ENCODE measurements around the gene PFKFB2. TPM values are rescaled to one million over a fixed set of nuclear protein-coding genes. Genes with fewer than 3 reads are reported as not detected.

The PFKFB2 gene
- total RNA-seq, 1 experiment from 2014 or later: 35.6 TPM

DNA sequence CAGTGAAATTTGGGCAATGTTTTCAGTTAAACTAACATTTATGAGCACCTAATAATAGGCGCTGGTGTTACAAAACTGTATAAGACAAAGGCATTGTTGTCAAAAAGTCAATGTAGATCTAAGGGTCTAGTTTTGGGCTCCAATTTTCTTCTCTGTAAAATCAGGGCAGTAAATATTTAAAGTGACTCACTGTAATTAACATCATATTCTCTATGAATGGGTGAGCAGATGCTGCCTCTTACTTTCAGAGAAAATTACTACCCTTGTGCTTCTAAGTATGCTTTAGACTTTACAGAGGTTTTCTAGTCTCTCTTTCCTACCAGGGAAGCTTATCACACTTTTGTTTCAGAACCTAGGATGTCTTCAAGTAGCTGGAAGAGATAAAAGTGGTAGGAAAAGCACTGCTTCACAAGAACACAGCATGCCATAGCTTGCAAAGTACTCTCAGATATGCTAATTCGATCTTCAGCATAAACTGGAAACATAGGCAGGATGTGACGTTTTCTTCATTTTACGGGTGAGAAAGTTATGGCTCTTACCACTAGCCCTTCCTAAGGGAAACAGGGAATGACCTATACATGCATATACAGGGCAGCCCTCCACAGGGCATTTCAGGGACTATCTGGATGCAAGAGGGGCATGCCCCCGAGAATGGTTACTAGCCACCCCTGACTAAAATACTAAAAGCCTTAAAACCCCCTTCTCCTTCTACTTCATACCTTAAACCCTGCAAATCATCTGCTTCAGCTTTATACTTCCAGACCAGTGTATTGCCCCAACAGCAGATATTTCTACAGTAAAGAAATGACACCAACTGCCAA, 23.2 kb upstream of the PFKFB2 start:
- Histone ChIP-seq H3K27ac (ENCODE audit: low read length) (no peak overlapping the region), H3K36me3 (ENCODE audit: control insufficient read depth, insufficient read depth, low read length) (no peaks in the 10 kb centered on the region), H3K9me3 (ENCODE audit: control insufficient read depth, insufficient read depth, low read depth, low read length) (no peaks in the 10 kb centered on the region), H3K4me1 (ENCODE audit: control insufficient read depth, insufficient read depth, low read length) (no peaks in the 10 kb centered on the region), H3K4me3 (ENCODE audit: low read depth in 2 of 2, low read length in 2 of 2) (no peak overlapping the region), H3K27me3 (ENCODE audit: control insufficient read depth, insufficient read depth, low read length) (peaks cover 28% of the 10 kb centered on the region)
- in situ Hi-C loops (cut with HindIII; ENCODE audit: low pct_unique_long_range_greater_than_20kb, low sequenced_read_pairs): no loop called here
- BruUV-seq (replicated peaks): no TSS peak
- no peak for TF ChIP-seq SIN3A (IDR thresholded peaks at IDR 0.05; ENCODE audit: borderline replicate concordance, insufficient read depth, low read depth, low read length)
- no peak for TF ChIP-seq POLR2AphosphoS5 (IDR thresholded peaks at IDR 0.05; ENCODE audit: low read depth, low read length)
- ChIA-PET POLR2A (no interaction called here), CTCF (no interaction called here)
- intact Hi-C loops (cut with micrococcal nuclease; ENCODE audit: unreplicated experiment): no loop called here
- no peak for ATAC-seq
- DNase-seq (ENCODE audit: low read depth, low spot score): no peak

DNA sequence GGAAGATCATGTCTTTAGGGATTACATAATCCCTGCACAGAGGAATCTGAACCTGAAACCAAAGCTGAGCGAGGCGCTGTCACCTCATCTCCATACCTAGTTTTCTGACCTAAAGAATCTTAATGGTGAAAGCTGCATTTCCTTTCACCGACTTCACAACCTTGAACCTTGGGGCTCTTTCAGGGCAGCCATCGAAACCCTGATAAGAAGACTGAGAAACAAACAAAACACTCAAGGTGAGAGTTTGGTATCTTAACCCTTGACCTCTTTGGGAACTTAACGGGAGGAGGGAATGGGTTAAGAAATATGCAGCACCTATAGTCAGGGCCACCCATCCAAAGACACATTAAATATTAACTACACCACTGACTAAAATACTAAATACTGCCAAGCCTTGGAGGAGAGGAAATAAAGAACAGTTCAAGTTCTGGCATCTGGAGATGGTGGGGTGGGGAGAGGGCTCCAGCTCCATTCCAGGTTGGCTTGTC, 22.5 kb upstream of the PFKFB2 start:
- Histone ChIP-seq H3K27ac (ENCODE audit: low read length) (no peak overlapping the region), H3K27me3 (ENCODE audit: control insufficient read depth, insufficient read depth, low read length) (peaks cover 28% of the 10 kb centered on the region), H3K36me3 (ENCODE audit: control insufficient read depth, insufficient read depth, low read length) (no peaks in the 10 kb centered on the region), H3K9me3 (ENCODE audit: control insufficient read depth, insufficient read depth, low read depth, low read length) (no peaks in the 10 kb centered on the region), H3K4me1 (ENCODE audit: control insufficient read depth, insufficient read depth, low read length) (no peaks in the 10 kb centered on the region), H3K4me3 (ENCODE audit: low read depth in 2 of 2, low read length in 2 of 2) (no peak overlapping the region)
- ATAC-seq (no peak), DNase-seq (ENCODE audit: low read depth, low spot score) (no peak)
- ChIA-PET CTCF (no interaction called here), POLR2A (no interaction called here)
- intact Hi-C loops (cut with micrococcal nuclease; ENCODE audit: unreplicated experiment): no loop called here
- BruUV-seq (replicated peaks): no TSS peak
- in situ Hi-C loops (cut with HindIII; ENCODE audit: low pct_unique_long_range_greater_than_20kb, low sequenced_read_pairs): no loop called here
- TF ChIP-seq, protein P1, sequence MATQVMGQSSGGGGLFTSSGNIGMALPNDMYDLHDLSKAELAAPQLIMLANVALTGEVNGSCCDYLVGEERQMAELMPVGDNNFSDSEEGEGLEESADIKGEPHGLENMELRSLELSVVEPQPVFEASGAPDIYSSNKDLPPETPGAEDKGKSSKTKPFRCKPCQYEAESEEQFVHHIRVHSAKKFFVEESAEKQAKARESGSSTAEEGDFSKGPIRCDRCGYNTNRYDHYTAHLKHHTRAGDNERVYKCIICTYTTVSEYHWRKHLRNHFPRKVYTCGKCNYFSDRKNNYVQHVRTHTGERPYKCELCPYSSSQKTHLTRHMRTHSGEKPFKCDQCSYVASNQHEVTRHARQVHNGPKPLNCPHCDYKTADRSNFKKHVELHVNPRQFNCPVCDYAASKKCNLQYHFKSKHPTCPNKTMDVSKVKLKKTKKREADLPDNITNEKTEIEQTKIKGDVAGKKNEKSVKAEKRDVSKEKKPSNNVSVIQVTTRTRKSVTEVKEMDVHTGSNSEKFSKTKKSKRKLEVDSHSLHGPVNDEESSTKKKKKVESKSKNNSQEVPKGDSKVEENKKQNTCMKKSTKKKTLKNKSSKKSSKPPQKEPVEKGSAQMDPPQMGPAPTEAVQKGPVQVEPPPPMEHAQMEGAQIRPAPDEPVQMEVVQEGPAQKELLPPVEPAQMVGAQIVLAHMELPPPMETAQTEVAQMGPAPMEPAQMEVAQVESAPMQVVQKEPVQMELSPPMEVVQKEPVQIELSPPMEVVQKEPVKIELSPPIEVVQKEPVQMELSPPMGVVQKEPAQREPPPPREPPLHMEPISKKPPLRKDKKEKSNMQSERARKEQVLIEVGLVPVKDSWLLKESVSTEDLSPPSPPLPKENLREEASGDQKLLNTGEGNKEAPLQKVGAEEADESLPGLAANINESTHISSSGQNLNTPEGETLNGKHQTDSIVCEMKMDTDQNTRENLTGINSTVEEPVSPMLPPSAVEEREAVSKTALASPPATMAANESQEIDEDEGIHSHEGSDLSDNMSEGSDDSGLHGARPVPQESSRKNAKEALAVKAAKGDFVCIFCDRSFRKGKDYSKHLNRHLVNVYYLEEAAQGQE (IDR thresholded peaks at IDR 0.05; ENCODE audit: insufficient read depth in 1 of 2, low read depth in 2 of 2, low read length in 1 of 2): no peak
- TF ChIP-seq, protein P2, sequence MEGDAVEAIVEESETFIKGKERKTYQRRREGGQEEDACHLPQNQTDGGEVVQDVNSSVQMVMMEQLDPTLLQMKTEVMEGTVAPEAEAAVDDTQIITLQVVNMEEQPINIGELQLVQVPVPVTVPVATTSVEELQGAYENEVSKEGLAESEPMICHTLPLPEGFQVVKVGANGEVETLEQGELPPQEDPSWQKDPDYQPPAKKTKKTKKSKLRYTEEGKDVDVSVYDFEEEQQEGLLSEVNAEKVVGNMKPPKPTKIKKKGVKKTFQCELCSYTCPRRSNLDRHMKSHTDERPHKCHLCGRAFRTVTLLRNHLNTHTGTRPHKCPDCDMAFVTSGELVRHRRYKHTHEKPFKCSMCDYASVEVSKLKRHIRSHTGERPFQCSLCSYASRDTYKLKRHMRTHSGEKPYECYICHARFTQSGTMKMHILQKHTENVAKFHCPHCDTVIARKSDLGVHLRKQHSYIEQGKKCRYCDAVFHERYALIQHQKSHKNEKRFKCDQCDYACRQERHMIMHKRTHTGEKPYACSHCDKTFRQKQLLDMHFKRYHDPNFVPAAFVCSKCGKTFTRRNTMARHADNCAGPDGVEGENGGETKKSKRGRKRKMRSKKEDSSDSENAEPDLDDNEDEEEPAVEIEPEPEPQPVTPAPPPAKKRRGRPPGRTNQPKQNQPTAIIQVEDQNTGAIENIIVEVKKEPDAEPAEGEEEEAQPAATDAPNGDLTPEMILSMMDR (IDR thresholded peaks at IDR 0.05): no peak
- no peak for TF ChIP-seq SIN3A (IDR thresholded peaks at IDR 0.05; ENCODE audit: borderline replicate concordance, insufficient read depth, low read depth, low read length)
- TF ChIP-seq TCF7L2 (IDR thresholded peaks at IDR 0.05; ENCODE audit: low read depth, low read length): no peak
- no peak for TF ChIP-seq POLR2AphosphoS5 (IDR thresholded peaks at IDR 0.05; ENCODE audit: low read depth, low read length)

DNA sequence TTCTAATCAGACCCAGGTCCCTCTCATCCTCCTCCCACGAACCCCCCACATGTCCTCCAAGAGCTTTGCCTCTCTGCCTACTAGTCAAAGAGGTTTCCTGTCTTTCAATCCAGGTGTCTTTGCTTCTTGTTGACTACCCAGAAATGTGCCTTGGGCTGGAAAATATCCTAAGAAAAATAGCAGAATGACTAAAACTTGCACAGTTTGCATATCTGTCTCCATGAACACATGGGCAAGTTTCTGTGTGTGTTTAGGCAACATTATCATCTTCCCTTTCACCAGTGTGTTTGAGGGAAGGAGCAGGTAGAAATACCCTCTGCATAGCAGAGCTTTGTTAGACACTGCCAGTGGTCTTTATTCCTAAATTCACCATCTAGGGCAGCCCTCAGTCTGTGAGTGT, 22.1 kb upstream of the PFKFB2 start:
- no TSS peak for BruUV-seq (replicated peaks)
- Histone ChIP-seq H3K27me3 (ENCODE audit: control insufficient read depth, insufficient read depth, low read length) (peaks cover 28% of the 10 kb centered on the region), H3K9me3 (ENCODE audit: control insufficient read depth, insufficient read depth, low read depth, low read length) (no peaks in the 10 kb centered on the region), H3K27ac (ENCODE audit: low read length) (no peak overlapping the region), H3K4me1 (ENCODE audit: control insufficient read depth, insufficient read depth, low read length) (no peaks in the 10 kb centered on the region), H3K36me3 (ENCODE audit: control insufficient read depth, insufficient read depth, low read length) (no peaks in the 10 kb centered on the region), H3K4me3 (ENCODE audit: low read depth in 2 of 2, low read length in 2 of 2) (no peak overlapping the region)
- ChIA-PET CTCF (no interaction called here), POLR2A (no interaction called here)
- TF ChIP-seq SIN3A (IDR thresholded peaks at IDR 0.05; ENCODE audit: borderline replicate concordance, insufficient read depth, low read depth, low read length) (no peak), TCF7L2 (IDR thresholded peaks at IDR 0.05; ENCODE audit: low read depth, low read length) (no peak), POLR2AphosphoS5 (IDR thresholded peaks at IDR 0.05; ENCODE audit: low read depth, low read length) (no peak)
- TF ChIP-seq, protein P1 (IDR thresholded peaks at IDR 0.05; ENCODE audit: insufficient read depth in 1 of 2, low read depth in 2 of 2, low read length in 1 of 2): no peak
- in situ Hi-C loops (cut with HindIII; ENCODE audit: low pct_unique_long_range_greater_than_20kb, low sequenced_read_pairs): no loop called here
- ATAC-seq (no peak), DNase-seq (ENCODE audit: low read depth, low spot score) (no peak)
- intact Hi-C loops (cut with micrococcal nuclease; ENCODE audit: unreplicated experiment): no loop called here
